Germinal center (tissue), 1 donor: ENCODE results near the gene USP12.

ENCODE experiments used
- DNase-seq: peaks from one replicate; pipeline ENCODE4 v3.0.0; 2012; ENCODE audit warnings: mixed read lengths, low spot score

Gene USP12

GRCh38 chr13:27120811-27121210 lies 50.8 kb downstream of the USP12 start:
- DNase-seq, result no peak

GRCh38 chr13:27120011-27120410 lies 51.6 kb downstream of the USP12 start:
- no peak for DNase-seq

- DNase-seq, result no peak
These were observed 53.1 kb downstream of the USP12 start for GRCh38 chr13:27118428-27119054.

GRCh38 chr13:27117952-27118351 lies 53.7 kb downstream of the USP12 start:
- DNase-seq, result no peak

GRCh38 chr13:27117158-27117557 lies 54.5 kb downstream of the USP12 start:
- DNase-seq, result no peak

- peak; percentile 11 for DNase-seq
These were observed 58.2 kb downstream of the USP12 start for GRCh38 chr13:27113436-27113835.

- DNase-seq, result no peak
These were observed 59.6 kb downstream of the USP12 start for GRCh38 chr13:27112006-27112405.

- no peak for DNase-seq
These were observed 61.4 kb downstream of the USP12 start for GRCh38 chr13:27110056-27110746.

- no peak for DNase-seq
These were observed 65.5 kb downstream of the USP12 start for GRCh38 chr13:27106144-27106543.

GRCh38 chr13:27104606-27105005 lies 67.0 kb downstream of the USP12 start:
- no peak for DNase-seq

GRCh38 chr13:27101847-27102246 lies 69.8 kb downstream of the USP12 start:
- DNase-seq, result no peak

- DNase-seq, result no peak
These were observed 70.3 kb downstream of the USP12 start for GRCh38 chr13:27101289-27101688.

GRCh38 chr13:27097691-27098090 lies 73.9 kb downstream of the USP12 start:
- DNase-seq, result no peak

GRCh38 chr13:27091451-27091850 lies 80.2 kb downstream of the USP12 start:
- DNase-seq, result no peak

GRCh38 chr13:27088619-27089018 lies 83.0 kb downstream of the USP12 start:
- no peak for DNase-seq

- no peak for DNase-seq
These were observed 84.9 kb downstream of the USP12 start for GRCh38 chr13:27086599-27087265.

GRCh38 chr13:27083183-27083582 lies 88.4 kb downstream of the USP12 start:
- DNase-seq, result no peak

- no peak for DNase-seq
These were observed 89.5 kb downstream of the USP12 start for GRCh38 chr13:27081893-27082679.

GRCh38 chr13:27080018-27080948 lies 91.3 kb downstream of the USP12 start:
- no peak for DNase-seq

- no peak for DNase-seq
These were observed 92.1 kb downstream of the USP12 start for GRCh38 chr13:27079421-27079958.

GRCh38 chr13:27077451-27077850 lies 94.2 kb downstream of the USP12 start:
- no peak for DNase-seq
